ENCODE results near the gene CPXM2. TPM values are rescaled to one million over a fixed set of nuclear protein-coding genes. Genes with fewer than 3 reads are reported as not detected.

CPXM2 gene
- total RNA-seq, 2 experiments from 2014 or later = not detected

DNA sequence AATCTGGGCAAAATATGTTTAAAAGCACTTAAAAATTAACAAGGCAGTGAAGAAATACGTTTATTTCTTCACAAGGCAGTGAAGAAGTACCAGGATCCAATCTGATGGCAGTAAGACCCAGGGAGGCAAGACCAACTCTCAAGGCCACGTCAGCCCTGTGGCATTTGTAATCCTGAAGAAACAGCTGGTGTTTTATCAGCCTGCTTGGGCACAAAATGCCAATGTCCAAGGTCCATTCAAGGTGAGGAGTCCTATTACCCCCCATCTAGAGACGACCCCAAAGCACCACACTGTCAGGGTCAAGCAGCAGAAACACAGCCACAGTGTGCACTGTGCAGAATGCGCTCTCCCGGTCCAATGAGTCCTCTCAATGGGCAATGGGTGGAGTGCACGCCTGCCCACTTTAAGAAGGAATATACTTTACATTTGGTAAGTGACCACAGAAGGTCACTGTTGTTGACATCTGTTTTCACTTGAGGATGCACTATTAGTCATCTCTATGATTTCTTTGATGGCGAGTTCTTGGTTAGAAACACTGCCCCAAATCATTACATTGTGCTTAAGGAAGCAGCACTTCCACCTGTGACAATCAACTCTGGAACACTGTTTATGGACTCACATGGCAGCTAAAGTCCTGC is 12.8 kb downstream of the CPXM2 start:
- CTCF ChIA-PET = no interaction called here
- H3K27me3 Mint-ChIP-seq = no peaks in the 10 kb centered on the region
- H3K4me1 Mint-ChIP-seq = no peaks in the 10 kb centered on the region
- no peaks in the 10 kb centered on the region for H3K9me3 Mint-ChIP-seq
- H3K36me3 Mint-ChIP-seq (ENCODE audit: low read depth) = no peaks in the 10 kb centered on the region
- POLR2A ChIA-PET = no interaction called here
- DNase-seq = no peak
- H3K4me3 Mint-ChIP-seq = no peak overlapping the region
- no peak overlapping the region for H3K27ac Mint-ChIP-seq

DNA sequence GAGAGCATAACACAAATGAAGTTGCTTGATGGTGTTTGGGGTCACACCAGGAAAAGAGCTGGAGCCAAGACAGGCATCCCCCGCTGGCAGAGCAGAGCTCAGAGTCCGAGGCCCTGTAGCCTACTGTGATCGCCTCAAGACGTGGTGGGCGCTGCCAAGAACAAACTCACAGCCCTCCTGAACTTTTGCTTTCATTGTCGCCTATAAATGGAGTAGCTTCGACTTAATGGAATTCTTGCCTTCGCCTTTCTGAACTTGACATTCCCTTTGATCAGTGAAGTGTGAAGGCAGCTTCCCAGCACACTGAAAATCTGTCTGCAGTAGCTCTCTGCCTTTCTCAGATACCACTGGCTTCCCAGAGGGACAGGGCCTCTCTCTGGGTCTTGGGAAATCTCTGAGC is 21.3 kb downstream of the CPXM2 start:
- Mint-ChIP-seq H3K27ac (no peak overlapping the region), H3K4me3 (no peak overlapping the region), H3K36me3 (ENCODE audit: low read depth) (no peaks in the 10 kb centered on the region), H3K9me3 (no peaks in the 10 kb centered on the region), H3K4me1 (no peaks in the 10 kb centered on the region), H3K27me3 (no peaks in the 10 kb centered on the region)
- DNase-seq = no peak
- ChIA-PET CTCF (no interaction called here), POLR2A (no interaction called here)

DNA sequence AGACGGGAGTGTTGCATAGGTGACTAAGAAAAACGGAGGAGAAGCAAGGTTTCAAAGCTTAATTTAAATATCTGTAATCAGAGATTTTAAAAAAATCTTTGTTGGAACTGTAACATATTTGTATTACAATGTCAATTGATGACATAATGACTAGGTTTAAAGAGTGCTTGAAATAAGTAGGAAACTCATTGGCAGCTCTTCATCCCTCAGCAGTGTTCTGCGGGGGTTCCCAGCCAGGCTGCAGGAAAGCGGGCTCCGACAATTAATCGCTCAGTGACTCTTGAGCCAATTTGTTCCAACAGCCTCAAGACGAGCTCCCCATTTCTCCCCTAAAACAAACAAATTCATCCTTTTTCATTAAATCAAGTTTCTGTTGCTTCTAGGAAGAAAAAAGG is 22.6 kb downstream of the CPXM2 start:
- CTCF ChIA-PET = no interaction called here
- POLR2A ChIA-PET = no interaction called here
- no peak overlapping the region for H3K27ac Mint-ChIP-seq
- no peak for DNase-seq
- no peaks in the 10 kb centered on the region for H3K4me1 Mint-ChIP-seq
- no peaks in the 10 kb centered on the region for H3K36me3 Mint-ChIP-seq (ENCODE audit: low read depth)
- H3K27me3 Mint-ChIP-seq = no peaks in the 10 kb centered on the region
- H3K4me3 Mint-ChIP-seq = no peak overlapping the region
- no peaks in the 10 kb centered on the region for H3K9me3 Mint-ChIP-seq

DNA sequence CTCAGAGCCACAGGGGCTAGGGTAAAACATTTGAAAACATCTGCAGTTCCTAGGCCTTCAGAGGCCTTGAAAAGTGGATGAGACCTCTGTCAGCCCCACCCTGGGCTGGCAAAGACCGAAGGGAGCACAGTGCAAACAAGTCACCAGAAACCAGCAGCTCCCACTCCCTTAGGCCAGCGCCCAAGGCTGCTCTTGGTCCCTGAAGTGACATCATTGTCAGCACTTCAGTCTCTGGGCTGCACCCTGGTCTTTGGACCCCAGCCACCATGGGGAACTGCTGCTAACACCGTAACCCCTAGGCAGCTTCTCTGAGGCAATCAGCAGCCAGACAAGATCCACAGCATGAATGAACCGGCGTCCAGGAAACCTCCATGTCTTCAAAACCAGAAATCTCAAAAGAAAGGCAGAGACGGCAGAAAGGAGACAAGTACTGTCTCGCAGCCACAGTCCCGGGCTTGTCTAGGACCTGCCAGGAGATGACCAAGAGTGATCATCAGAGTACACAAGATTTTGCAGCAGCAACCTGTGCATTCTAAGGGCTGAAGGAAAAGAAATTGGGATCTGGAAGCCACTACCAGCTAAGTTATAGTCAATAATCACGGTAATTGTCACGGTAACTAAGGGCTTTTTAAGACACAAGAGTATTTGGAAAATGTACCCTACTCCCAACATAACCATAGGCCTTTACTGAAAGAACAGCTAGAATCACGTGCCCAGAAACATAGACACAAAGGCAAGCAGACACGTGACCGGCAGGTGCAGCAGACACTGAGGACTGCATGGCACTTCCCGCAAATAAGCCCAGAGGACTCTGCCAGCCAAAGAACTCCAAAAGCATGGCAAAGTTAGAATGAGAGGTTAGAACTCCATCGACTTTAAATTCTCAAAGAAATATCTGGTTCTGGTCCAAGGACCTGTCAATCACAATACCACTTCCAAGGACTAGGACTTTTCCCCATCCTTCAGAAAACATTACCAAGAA is 23.3 kb downstream of the CPXM2 start:
- no peak for DNase-seq
- no peaks in the 10 kb centered on the region for H3K36me3 Mint-ChIP-seq (ENCODE audit: low read depth)
- no peaks in the 10 kb centered on the region for H3K27me3 Mint-ChIP-seq
- ChIA-PET POLR2A (no interaction called here), CTCF (no interaction called here)
- no peak overlapping the region for H3K4me3 Mint-ChIP-seq
- no peak overlapping the region for H3K27ac Mint-ChIP-seq
- H3K4me1 Mint-ChIP-seq = no peaks in the 10 kb centered on the region
- H3K9me3 Mint-ChIP-seq = no peaks in the 10 kb centered on the region

DNA sequence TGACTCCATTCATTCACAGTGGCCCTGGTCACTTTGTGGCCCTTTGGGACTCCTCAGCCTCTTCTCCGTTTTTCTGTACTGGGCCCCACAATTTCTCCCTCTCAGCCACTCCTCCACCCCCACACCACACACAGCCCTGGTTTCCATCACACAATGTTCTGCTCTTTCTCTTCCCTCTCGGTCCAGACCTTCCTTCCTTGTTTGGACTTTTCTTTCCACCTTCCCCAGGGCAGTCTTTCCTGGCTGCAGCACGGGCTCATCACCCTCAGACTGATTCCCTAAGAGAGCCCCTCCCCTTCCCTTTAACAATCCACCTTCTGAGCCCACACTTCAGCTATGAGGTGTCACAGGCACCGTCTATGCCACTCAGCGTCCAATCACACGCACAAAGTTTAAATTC is 25.7 kb downstream of the CPXM2 start:
- ChIA-PET CTCF (no interaction called here), POLR2A (no interaction called here)
- no peaks in the 10 kb centered on the region for H3K9me3 Mint-ChIP-seq
- H3K27ac Mint-ChIP-seq = no peak overlapping the region
- DNase-seq = no peak
- no peaks in the 10 kb centered on the region for H3K36me3 Mint-ChIP-seq (ENCODE audit: low read depth)
- H3K27me3 Mint-ChIP-seq = no peaks in the 10 kb centered on the region
- H3K4me3 Mint-ChIP-seq = no peak overlapping the region
- no peaks in the 10 kb centered on the region for H3K4me1 Mint-ChIP-seq

DNA sequence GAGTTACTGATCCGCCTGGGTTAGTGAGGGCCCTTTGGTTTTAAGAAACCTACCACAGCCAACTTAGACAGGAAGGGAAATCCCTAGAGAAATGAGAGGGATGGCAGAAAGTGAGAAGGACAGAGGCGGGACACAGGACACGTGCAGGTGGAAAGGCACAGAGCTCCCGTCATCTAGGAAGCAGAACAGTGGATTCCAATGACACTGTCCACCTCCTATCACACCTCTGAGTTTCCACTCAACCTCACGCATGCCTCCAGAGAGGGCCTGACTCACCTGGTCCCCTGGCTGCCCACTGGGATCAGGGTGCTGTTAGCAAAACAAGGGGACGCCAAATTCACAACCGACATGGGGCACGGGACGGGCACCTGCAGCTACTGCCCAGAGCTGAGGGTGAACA is 26.3 kb downstream of the CPXM2 start:
- Mint-ChIP-seq H3K27me3 (no peaks in the 10 kb centered on the region), H3K4me1 (no peaks in the 10 kb centered on the region), H3K4me3 (no peak overlapping the region), H3K9me3 (no peaks in the 10 kb centered on the region), H3K36me3 (ENCODE audit: low read depth) (no peaks in the 10 kb centered on the region), H3K27ac (no peak overlapping the region)
- POLR2A ChIA-PET = no interaction called here
- CTCF ChIA-PET = no interaction called here
- no peak for DNase-seq

DNA sequence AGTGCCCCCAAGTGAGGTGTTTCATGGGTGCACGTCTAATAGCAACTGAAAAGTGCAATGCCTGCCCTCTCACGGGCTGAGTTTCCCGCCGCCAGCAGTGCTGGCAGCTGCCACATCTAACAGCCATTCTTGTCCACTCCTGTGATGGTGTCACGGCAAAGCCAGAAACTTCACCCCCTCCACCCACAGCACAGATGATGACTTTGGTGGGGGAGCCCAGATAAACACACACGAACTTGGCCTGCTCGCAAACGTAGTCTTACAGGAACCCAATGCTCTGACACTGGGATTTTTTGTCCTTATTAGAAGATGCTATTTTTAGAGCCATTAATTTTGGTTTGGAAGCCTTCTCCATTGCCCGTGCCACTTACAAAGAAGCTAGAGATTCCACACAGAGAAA is 26.7 kb downstream of the CPXM2 start:
- no peak for DNase-seq
- H3K4me3 Mint-ChIP-seq = no peak overlapping the region
- H3K27ac Mint-ChIP-seq = no peak overlapping the region
- ChIA-PET POLR2A (no interaction called here), CTCF (no interaction called here)
- no peaks in the 10 kb centered on the region for H3K4me1 Mint-ChIP-seq
- H3K36me3 Mint-ChIP-seq (ENCODE audit: low read depth) = no peaks in the 10 kb centered on the region
- no peaks in the 10 kb centered on the region for H3K9me3 Mint-ChIP-seq
- H3K27me3 Mint-ChIP-seq = no peaks in the 10 kb centered on the region

DNA sequence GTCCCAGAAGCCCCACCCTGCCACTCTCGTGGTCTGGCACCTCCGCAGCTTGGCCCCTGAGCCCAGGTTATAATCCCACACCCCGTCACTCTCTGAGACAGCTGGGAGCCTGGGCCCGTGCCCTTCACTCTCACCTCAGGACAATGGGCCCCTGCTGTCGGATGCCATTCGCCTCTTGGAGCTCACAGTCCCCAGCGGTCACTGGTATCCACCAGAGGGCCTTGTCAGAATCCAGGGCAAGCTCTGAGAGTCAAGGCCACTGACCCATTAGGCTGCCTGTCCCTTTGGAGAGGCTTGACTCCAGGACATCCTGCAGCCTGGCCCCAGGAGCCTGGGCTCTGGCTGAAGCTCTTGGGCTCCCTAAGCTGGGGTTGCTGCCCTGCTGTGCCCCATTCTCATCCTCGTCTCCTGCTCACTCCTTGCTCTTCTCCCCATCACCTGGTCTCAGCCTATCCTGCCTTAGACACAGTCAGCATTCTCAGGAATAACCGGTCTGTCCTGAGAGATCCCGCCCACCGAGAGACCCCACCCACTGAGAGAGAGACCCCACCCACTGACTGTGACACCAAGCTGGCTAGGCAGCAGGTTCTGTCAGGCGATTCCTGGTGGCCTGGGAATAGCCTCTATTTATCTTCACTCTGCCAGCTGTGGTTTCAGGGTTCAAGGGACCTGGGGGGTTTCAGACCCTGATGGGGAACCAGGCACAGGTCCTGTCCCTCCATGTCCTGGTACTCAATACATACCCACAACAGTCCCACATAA is 27.7 kb downstream of the CPXM2 start:
- H3K4me3 Mint-ChIP-seq = no peak overlapping the region
- no peaks in the 10 kb centered on the region for H3K4me1 Mint-ChIP-seq
- no peaks in the 10 kb centered on the region for H3K36me3 Mint-ChIP-seq (ENCODE audit: low read depth)
- CTCF ChIA-PET = no interaction called here
- no peak overlapping the region for H3K27ac Mint-ChIP-seq
- POLR2A ChIA-PET = no interaction called here
- no peak for DNase-seq
- H3K9me3 Mint-ChIP-seq = no peaks in the 10 kb centered on the region
- H3K27me3 Mint-ChIP-seq = no peaks in the 10 kb centered on the region

DNA sequence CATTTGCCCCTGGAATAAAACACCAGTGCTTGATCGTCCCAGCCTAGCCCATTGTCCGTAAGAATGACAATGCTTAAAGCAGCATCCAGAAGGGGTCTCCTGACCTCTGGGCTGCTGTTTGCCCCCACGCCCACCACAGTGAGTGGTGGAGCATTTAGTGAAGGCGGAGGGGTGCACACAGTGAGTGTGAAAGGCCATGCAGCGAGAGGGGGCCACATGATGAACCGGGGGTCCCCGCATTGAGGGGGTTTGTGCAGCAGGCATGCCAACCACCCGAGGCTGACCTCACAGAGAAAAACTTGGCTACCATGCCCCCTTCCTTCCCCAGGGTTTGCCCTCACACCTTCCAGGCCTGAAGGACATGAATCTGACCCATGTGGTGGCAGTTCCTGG is 28.4 kb downstream of the CPXM2 start:
- Mint-ChIP-seq H3K4me1 (no peaks in the 10 kb centered on the region), H3K9me3 (no peaks in the 10 kb centered on the region), H3K27ac (no peak overlapping the region), H3K36me3 (ENCODE audit: low read depth) (no peaks in the 10 kb centered on the region), H3K4me3 (no peak overlapping the region), H3K27me3 (no peaks in the 10 kb centered on the region)
- no peak for DNase-seq
- POLR2A ChIA-PET = no interaction called here
- CTCF ChIA-PET = no interaction called here

DNA sequence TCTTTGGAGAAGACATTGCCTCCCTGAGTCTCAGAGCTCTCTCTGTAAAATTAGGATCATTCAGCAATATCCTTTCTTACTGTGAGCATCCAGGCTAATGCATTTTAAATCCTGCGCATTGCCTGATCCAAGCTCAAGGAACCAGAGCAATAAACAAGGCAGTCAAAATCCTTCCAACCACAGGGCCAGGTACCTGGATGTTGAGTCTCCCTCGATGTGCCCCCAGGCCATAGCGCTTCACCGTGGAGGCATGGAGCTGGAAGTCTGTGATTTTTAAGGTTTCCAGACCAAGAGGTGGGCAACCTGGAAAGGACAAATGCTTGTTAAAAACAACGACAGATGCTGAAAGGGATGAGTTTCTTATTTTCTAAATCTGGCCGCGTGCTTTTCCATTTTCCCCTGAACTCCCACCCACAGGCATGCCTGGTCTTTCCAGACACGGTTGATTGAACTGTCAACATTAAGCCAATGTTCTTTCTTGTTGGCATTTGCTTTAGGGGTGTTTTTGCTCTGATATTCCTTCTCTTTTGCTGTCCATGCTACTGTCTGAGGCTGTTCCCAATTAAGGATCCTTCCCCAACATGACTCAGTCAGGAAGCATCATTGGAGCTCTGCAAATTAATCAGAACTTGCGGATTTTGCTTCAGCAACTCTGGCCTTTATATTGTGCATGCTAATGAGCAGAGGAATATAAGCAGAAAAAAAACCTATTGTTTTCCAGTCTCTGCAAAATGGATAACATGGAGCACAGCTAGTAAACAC is 29.0 kb downstream of the CPXM2 start:
- ChIA-PET CTCF (no interaction called here), POLR2A (no interaction called here)
- Mint-ChIP-seq H3K27ac (no peak overlapping the region), H3K36me3 (ENCODE audit: low read depth) (no peaks in the 10 kb centered on the region), H3K4me1 (no peaks in the 10 kb centered on the region), H3K9me3 (no peaks in the 10 kb centered on the region), H3K27me3 (no peaks in the 10 kb centered on the region), H3K4me3 (no peak overlapping the region)
- DNase-seq = no peak

DNA sequence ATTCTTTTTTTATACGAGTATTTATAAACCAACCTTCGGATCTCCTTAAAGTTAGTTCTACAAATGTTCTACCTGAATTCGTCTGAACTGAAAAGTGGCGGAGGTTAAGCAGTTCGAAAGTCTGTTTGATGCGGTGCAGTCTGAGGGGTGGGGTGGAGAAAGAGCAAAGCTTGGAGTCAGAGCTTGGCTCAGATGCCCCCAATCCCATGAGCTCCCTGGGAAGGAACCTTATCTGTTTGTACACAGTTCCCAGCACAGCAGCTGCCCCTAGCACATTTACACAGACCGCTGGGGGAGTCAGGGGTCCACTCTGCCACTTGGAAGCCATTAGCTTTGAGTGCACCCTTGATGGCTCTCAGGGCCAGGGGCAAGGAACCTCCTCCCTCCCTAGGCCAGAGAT is 30.8 kb downstream of the CPXM2 start:
- DNase-seq = no peak
- Mint-ChIP-seq H3K4me1 (no peaks in the 10 kb centered on the region), H3K9me3 (no peaks in the 10 kb centered on the region), H3K4me3 (no peak overlapping the region), H3K36me3 (ENCODE audit: low read depth) (no peaks in the 10 kb centered on the region), H3K27ac (no peak overlapping the region), H3K27me3 (no peaks in the 10 kb centered on the region)
- ChIA-PET POLR2A (no interaction called here), CTCF (no interaction called here)

DNA sequence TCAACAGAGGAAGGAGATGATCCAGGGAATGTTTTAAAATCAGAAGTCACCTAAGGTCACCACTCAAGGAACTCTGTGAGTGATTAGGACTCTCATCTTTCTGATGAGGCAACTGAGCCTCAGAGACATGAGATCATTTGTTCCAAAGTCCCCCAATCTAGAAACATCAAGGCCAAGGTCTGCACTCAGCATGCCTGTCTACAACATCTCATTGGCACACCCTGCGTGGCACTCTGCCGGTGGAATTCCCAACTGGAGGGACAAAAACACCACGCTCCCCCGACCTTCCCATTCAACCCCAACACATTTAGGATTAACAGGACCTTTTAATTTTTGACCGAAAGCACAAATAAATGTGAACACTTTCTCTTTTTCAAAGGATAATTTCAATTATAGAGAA is 31.4 kb downstream of the CPXM2 start:
- no peak for DNase-seq
- H3K4me1 Mint-ChIP-seq = no peaks in the 10 kb centered on the region
- ChIA-PET CTCF (no interaction called here), POLR2A (no interaction called here)
- no peak overlapping the region for H3K27ac Mint-ChIP-seq
- no peak overlapping the region for H3K4me3 Mint-ChIP-seq
- no peaks in the 10 kb centered on the region for H3K36me3 Mint-ChIP-seq (ENCODE audit: low read depth)
- H3K9me3 Mint-ChIP-seq = no peaks in the 10 kb centered on the region
- H3K27me3 Mint-ChIP-seq = no peaks in the 10 kb centered on the region

DNA sequence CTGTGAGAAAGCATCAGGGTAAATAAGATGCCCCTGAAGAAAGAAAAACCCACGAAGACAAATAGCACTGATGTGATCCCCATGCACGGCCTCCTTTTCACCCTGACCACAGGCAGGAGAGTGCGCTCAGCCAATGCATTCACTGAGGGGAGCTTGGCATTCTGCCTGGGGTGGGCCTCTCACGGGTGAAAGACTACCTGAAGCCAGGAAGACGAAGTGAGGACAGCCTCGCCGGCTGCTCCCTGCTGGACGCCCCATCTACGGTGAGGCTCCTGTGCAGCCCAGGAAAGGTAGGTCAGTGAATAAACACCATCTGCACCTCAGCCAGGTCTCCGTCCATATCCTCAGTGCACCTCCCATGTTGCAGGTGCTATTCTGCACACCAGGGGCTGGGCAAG is 32.0 kb downstream of the CPXM2 start:
- no peak for DNase-seq
- no peaks in the 10 kb centered on the region for H3K4me1 Mint-ChIP-seq
- ChIA-PET POLR2A (no interaction called here), CTCF (no interaction called here)
- no peaks in the 10 kb centered on the region for H3K27me3 Mint-ChIP-seq
- H3K9me3 Mint-ChIP-seq = no peaks in the 10 kb centered on the region
- H3K36me3 Mint-ChIP-seq (ENCODE audit: low read depth) = no peaks in the 10 kb centered on the region
- H3K27ac Mint-ChIP-seq = no peak overlapping the region
- H3K4me3 Mint-ChIP-seq = no peak overlapping the region

Measured in activated CD4-positive, alpha-beta T cell treated with anti-CD3 and anti-CD28 coated beads, Interleukin-2, amount 10 ng/mL, durations not matched to agents 7 days and 5 days (primary cell).